SH-SY5Y (cell line): ENCODE measurements around the gene PHACTR2.

Experiments used
- GATA2 ChIP-seq: IDR thresholded peaks from 2 replicates; pipeline ENCODE4 v1.6.1; 2011; ENCODE audit warnings: mild to moderate bottlenecking, low read depth, low read length
- GATA3 ChIP-seq: IDR thresholded peaks from 2 replicates; pipeline ENCODE4 v1.6.1; 2011; ENCODE audit warnings: low read depth, mild to moderate bottlenecking, low read length, moderate library complexity

- TF ChIP-seq GATA3 (no peak), GATA2 (no peak)
Measured at GRCh38 chr6:143742070-143742954, 64.5 kb downstream of the PHACTR2 start.
